ENCODE data around the gene CDC25A.
A peak's percentile ranks its signal among the peaks of the same experiment; 100 is the strongest.
"Not testable (repeated sequence)": the region's sequence is repeated elsewhere in the genome, so short reads cannot be mapped to it uniquely, and the experiment has no call there.

CDC25A gene

GRCh38 chr3:48119505-48120193 is 68.6 kb downstream of the CDC25A start:
- DNase-seq (ENCODE audit: low read depth in 2 of 2), result peak; percentile 29 to 82
- TF ChIP-seq CTCF (IDR thresholded peaks at IDR 0.05; ENCODE audit: low read depth, low read length), result no peak
- no peak overlapping the region for H3K4me3 ChIP-seq (replicated peaks in 1 of 2; ENCODE audit: low read depth in 2 of 2, low read length in 2 of 2)

DNA sequence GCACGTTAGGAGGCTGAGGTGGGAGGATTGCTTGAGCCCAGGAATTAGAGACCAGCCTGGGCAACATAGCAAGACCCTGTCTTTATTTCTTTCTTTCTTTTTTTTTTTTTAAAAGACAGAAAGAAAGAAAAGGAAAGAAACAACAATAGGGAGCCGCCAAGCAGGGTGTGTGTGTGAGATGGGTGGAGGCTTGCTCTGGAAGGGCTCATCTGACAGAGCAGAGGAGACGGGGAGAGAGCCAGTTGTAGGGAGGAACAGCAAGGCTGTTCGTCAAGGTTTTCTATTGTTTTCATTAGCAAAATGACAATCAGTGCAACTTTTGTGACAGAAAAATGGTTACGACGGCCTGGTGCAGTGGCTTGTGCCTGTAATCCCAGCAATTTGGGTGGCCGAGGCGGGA is 69.3 kb downstream of the CDC25A start:
- DNase-seq (ENCODE audit: low read depth in 2 of 2), result no peak
- no peak overlapping the region for H3K4me3 ChIP-seq (replicated peaks in 1 of 2; ENCODE audit: low read depth in 2 of 2, low read length in 2 of 2)
- no peak for TF ChIP-seq CTCF (IDR thresholded peaks at IDR 0.05; ENCODE audit: low read depth, low read length)

- no peak for DNase-seq (ENCODE audit: low read depth in 2 of 2)
- no peak for TF ChIP-seq CTCF (IDR thresholded peaks at IDR 0.05; ENCODE audit: low read depth, low read length)
- no peak overlapping the region for H3K4me3 ChIP-seq (replicated peaks in 1 of 2; ENCODE audit: low read depth in 2 of 2, low read length in 2 of 2)
These were observed 69.9 kb downstream of the CDC25A start for GRCh38 chr3:48118322-48118721.

- H3K4me3 ChIP-seq (replicated peaks in 1 of 2; ENCODE audit: low read depth in 2 of 2, low read length in 2 of 2), result no peak overlapping the region
- no peak for TF ChIP-seq CTCF (IDR thresholded peaks at IDR 0.05; ENCODE audit: low read depth, low read length)
- no peak for DNase-seq (ENCODE audit: low read depth in 2 of 2)
These were observed 75.4 kb downstream of the CDC25A start for GRCh38 chr3:48112813-48113212.

DNA sequence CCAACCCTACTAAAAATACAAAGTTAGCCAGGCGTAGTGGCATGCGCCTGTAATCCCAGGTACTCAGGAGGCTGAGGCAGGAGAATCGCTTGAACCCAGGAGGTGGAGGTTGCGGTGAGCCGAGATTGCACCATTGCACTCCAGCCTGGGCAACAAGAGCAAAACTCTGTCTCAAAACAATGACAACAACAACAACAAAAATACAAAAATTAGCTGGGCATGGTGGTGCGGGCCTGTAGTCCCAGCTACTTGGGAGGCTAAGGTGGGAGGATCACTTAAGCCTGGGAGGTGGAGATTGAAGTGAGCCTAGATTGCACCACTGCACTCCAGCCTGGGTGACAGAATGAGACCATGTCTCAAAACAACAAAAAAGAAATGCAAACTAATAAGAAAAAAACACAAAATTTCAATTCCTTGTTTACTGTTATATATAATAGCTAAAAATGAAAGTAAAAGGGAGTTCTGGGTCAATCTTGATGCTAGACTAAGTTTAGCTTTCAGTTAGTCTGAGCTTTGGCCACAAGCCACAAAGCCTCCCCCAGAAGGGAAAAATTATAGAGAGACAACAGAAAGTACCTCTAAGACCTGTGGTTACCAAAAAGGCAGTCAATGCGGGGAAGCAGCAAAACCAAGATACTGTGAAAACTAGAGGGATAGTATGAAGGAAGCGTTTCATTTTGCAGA is 76.0 kb downstream of the CDC25A start:
- not testable (repeated sequence) for DNase-seq (ENCODE audit: low read depth in 2 of 2); H3K4me3 ChIP-seq (replicated peaks in 1 of 2; ENCODE audit: low read depth in 2 of 2, low read length in 2 of 2)

- no peak for DNase-seq (ENCODE audit: low read depth in 2 of 2)
- no peak for TF ChIP-seq CTCF (IDR thresholded peaks at IDR 0.05; ENCODE audit: low read depth, low read length)
These were observed 77.8 kb downstream of the CDC25A start for GRCh38 chr3:48110463-48110862.

GRCh38 chr3:48107227-48107626 is 81.0 kb downstream of the CDC25A start:
- DNase-seq (ENCODE audit: low read depth in 2 of 2), result no peak
- TF ChIP-seq CTCF (IDR thresholded peaks at IDR 0.05; ENCODE audit: low read depth, low read length), result no peak

More at GRCh38 chr3:48110463-48110862, 77.8 kb downstream of the CDC25A start:
- H3K4me3 ChIP-seq (replicated peaks in 1 of 2; ENCODE audit: low read depth in 2 of 2, low read length in 2 of 2), result no peak overlapping the region

More at GRCh38 chr3:48107227-48107626, 81.0 kb downstream of the CDC25A start:
- H3K4me3 ChIP-seq (replicated peaks in 1 of 2; ENCODE audit: low read depth in 2 of 2, low read length in 2 of 2), result no peak overlapping the region

Measured in cardiac fibroblast (primary cell).